ENCODE results near the gene ANKRD23. TPM values are rescaled to one million over a fixed set of nuclear protein-coding genes. Genes with fewer than 3 reads are reported as not detected.

Gene ANKRD23
- total and polyA plus RNA-seq, 2 of the 4 experiments (the other 2 are of a cell fraction) = 0.54 to 1.5 TPM

DNA sequence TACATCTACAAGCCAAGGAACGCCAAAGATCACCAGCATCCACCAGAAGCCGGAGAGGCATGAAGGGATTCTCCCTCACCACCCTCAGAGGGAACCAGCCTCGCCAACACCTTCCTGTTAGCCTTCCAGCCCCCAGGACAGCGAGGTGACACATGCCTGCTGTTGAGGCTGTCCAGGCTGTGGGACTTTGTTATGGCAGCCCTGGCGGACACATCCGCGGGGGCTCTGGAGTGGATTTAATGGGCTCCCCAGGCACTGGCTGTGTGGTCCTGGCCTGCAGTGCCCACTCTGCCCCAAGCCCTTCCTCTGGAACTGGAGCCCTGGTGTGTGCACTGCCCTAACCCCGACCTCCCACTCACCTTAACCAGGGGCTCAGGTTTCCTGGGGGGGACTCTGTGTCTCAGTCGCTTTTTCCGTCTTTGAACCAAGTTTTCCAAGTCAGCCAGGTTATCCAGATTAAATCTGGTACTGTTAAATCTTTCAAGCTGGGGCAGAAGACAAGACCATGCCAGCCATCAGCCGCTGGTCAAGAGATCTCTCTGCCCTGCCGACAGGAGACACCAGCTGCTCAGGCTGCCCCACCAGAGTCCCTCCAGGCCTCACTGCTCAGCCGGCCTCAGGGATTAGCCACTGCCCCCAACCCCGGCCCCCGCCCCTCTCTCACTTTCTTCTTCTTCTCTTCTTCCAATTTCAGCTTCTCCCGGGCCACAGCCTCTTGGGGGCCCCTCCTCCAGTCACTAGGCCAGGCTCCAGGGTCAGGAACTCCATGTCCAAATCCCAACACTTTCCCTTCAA, 1.9 kb downstream of the ANKRD23 start:
- no peak overlapping the region for H3K4ac ChIP-seq (ENCODE audit: low read depth, low read length)
- no peaks in the 10 kb centered on the region for H3K27me3 ChIP-seq (ENCODE audit: control insufficient read depth, insufficient read depth, low read length)
- no peak overlapping the region for H3K4me3 ChIP-seq (ENCODE audit: insufficient read depth, low read depth, low read length)
- H2BK15ac ChIP-seq (ENCODE audit: low read depth, low read length) = no peak overlapping the region
- H3K79me1 ChIP-seq (ENCODE audit: low read depth in 1 of 2, low read length in 2 of 2) = no peaks in the 10 kb centered on the region
- no peaks in the 10 kb centered on the region; the same call in 1 of the 2 replicates for H4K20me1 ChIP-seq (ENCODE audit: insufficient read depth, low read length)
- H2AK5ac ChIP-seq (ENCODE audit: low read depth, low read length) = no peak overlapping the region
- H2BK5ac ChIP-seq (ENCODE audit: low read depth, low read length, poor library complexity, severe bottlenecking) = no peak overlapping the region
- no peak overlapping the region for H3K27ac ChIP-seq (ENCODE audit: insufficient read depth, low read length)
- H2BK20ac ChIP-seq (ENCODE audit: low read depth, low read length) = no peak overlapping the region
- no peak overlapping the region for H4K91ac ChIP-seq (ENCODE audit: insufficient read depth, low read depth, low read length)
- H3K4me2 ChIP-seq (ENCODE audit: low read depth, low read length) = no peak overlapping the region
- no peaks in the 10 kb centered on the region for H3K9me3 ChIP-seq (ENCODE audit: control insufficient read depth, insufficient read depth, low read length)
- dilution Hi-C loops (cut with HindIII; ENCODE audit: low sequenced_read_pairs, unreplicated experiment) = no loop called here
- ATAC-seq (ENCODE audit: low read depth) (no peak), DNase-seq (no peak)
- H4K8ac ChIP-seq (ENCODE audit: low read depth in 2 of 2, low read length in 2 of 2) = no peak overlapping the region
- CTCF ChIA-PET = no interaction called here
- intact Hi-C loops (cut with micrococcal nuclease) = no loop called here
- TF ChIP-seq, protein P1, sequence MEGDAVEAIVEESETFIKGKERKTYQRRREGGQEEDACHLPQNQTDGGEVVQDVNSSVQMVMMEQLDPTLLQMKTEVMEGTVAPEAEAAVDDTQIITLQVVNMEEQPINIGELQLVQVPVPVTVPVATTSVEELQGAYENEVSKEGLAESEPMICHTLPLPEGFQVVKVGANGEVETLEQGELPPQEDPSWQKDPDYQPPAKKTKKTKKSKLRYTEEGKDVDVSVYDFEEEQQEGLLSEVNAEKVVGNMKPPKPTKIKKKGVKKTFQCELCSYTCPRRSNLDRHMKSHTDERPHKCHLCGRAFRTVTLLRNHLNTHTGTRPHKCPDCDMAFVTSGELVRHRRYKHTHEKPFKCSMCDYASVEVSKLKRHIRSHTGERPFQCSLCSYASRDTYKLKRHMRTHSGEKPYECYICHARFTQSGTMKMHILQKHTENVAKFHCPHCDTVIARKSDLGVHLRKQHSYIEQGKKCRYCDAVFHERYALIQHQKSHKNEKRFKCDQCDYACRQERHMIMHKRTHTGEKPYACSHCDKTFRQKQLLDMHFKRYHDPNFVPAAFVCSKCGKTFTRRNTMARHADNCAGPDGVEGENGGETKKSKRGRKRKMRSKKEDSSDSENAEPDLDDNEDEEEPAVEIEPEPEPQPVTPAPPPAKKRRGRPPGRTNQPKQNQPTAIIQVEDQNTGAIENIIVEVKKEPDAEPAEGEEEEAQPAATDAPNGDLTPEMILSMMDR (conservative IDR thresholded peaks at IDR 0.05; ENCODE audit: low read depth, low read length) = no peak
- TF ChIP-seq RCOR1 (IDR thresholded peaks at IDR 0.05; ENCODE audit: insufficient replicate concordance, low read length) (no peak), POLR2A (IDR thresholded peaks at IDR 0.05; ENCODE audit: low read depth, low read length) (no peak), RFX5 (IDR thresholded peaks at IDR 0.05; ENCODE audit: low read depth, low read length) (no peak), BHLHE40 (IDR thresholded peaks at IDR 0.05; ENCODE audit: low read depth, low read length) (no peak), MAFK (IDR thresholded peaks at IDR 0.05; ENCODE audit: low read depth, low read length) (no peak), MAZ (IDR thresholded peaks at IDR 0.05; ENCODE audit: borderline replicate concordance, low read depth, low read length) (no peak), RAD21 (IDR thresholded peaks at IDR 0.05; ENCODE audit: low read length) (no peak), SMC3 (IDR thresholded peaks at IDR 0.05; ENCODE audit: low read depth, low read length) (no peak), MXI1 (IDR thresholded peaks at IDR 0.05; ENCODE audit: borderline replicate concordance, low read depth, low read length) (no peak), NFE2L2 (IDR thresholded peaks at IDR 0.05; ENCODE audit: low read depth, low read length) (no peak)
- TF ChIP-seq, protein P2, sequence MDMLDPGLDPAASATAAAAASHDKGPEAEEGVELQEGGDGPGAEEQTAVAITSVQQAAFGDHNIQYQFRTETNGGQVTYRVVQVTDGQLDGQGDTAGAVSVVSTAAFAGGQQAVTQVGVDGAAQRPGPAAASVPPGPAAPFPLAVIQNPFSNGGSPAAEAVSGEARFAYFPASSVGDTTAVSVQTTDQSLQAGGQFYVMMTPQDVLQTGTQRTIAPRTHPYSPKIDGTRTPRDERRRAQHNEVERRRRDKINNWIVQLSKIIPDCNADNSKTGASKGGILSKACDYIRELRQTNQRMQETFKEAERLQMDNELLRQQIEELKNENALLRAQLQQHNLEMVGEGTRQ (IDR thresholded peaks at IDR 0.05; ENCODE audit: low read depth, low read length) = no peak
- TF ChIP-seq, protein P3, sequence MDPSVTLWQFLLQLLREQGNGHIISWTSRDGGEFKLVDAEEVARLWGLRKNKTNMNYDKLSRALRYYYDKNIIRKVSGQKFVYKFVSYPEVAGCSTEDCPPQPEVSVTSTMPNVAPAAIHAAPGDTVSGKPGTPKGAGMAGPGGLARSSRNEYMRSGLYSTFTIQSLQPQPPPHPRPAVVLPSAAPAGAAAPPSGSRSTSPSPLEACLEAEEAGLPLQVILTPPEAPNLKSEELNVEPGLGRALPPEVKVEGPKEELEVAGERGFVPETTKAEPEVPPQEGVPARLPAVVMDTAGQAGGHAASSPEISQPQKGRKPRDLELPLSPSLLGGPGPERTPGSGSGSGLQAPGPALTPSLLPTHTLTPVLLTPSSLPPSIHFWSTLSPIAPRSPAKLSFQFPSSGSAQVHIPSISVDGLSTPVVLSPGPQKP (IDR thresholded peaks at IDR 0.05; ENCODE audit: borderline replicate concordance, low read depth, low read length) = no peak
- no peak overlapping the region for H3K56ac ChIP-seq (ENCODE audit: extremely low read depth, insufficient read depth, low read length)
- H2AFZ ChIP-seq (replicated peaks; ENCODE audit: low read length, poor library complexity) = no peak overlapping the region
- POLR2A ChIA-PET (ENCODE audit: unreplicated experiment) = no interaction called here
- H3K14ac ChIP-seq (replicated peaks; ENCODE audit: low read depth, low read length) = no peak overlapping the region
- H3K23ac ChIP-seq (ENCODE audit: low read depth, low read length) = no peak overlapping the region
- no peak overlapping the region for H2BK120ac ChIP-seq (ENCODE audit: low read depth, low read length)
- no peaks in the 10 kb centered on the region for H3K4me1 ChIP-seq (ENCODE audit: control insufficient read depth, insufficient read depth, low read length)
- no peak overlapping the region for H2AK9ac ChIP-seq (replicated peaks; ENCODE audit: low read depth, low read length, poor library complexity)
- H3K9me1 ChIP-seq (ENCODE audit: insufficient read depth, low read length) = no peaks in the 10 kb centered on the region
- H4K5ac ChIP-seq (ENCODE audit: low read depth, low read length) = no peak overlapping the region
- WGBS, 2 experiments (ENCODE audit: extremely low coverage in 2 of 2, insufficient read length in 1 of 2) = 78% methylated on average over 4 of the region's 16 CpGs; no CpG with 5 or more reads in 1 of the 2 experiments
- BruUV-seq (replicated peaks) = no TSS peak
- in situ Hi-C loops (cut with MboI; ENCODE audit: low sequenced_read_pairs) = no loop called here
- no peak overlapping the region for H3K9ac ChIP-seq (ENCODE audit: low read depth, low read length)
- H3K18ac ChIP-seq (ENCODE audit: low read depth, low read length) = no peak overlapping the region
- H3K36me3 ChIP-seq (ENCODE audit: control insufficient read depth, insufficient read depth, low read length) = peaks cover 5% of the 10 kb centered on the region

Data from IMR-90 (cell line).